Endothelial cell of umbilical vein (primary cell): ENCODE measurements around the gene FLACC1. TPM values are rescaled to one million over a fixed set of nuclear protein-coding genes. Genes with fewer than 3 reads are reported as not detected.

Source experiments
- BruUV-seq: library from RNA; stranded (reverse); fragments of 400-500 nt; replicated peaks from 2 replicates; lab custom pipeline; 2021; lab: Mats Ljungman, UMichigan
- CTCF ChIA-PET: fragments of 300-600, 350-600 bp; sonication (Branson Sonifier 250); formaldehyde crosslinking; loops from one replicate; lab custom pipeline; 2021; ENCODE audit warnings: antibody characterized with exemption, inconsistent platforms; lab: Charles Lee
- POLR2A ChIA-PET: fragments of 300-600, 350-600 bp; sonication (Branson Sonifier 250); formaldehyde crosslinking; loops from one replicate; lab custom pipeline; 2021; ENCODE audit warnings: antibody characterized with exemption, inconsistent platforms; lab: Charles Lee
- DNase-seq: peaks from one replicate; pipeline ENCODE4 v3.0.0-alpha.2; 2011; ENCODE audit warnings: low read depth, low spot score
- FAIRE-seq: peaks from 2 replicates; lab custom pipeline; 2011; peaks lifted over from hg19 to GRCh38; lab: Jason Lieb, UNC
- H2AFZ ChIP-seq: 2 replicates; pipeline ENCODE4 v1.6.0; 2012; ENCODE audit warnings: low read depth, low read length, control low read depth, inconsistent platforms
- H3K27ac ChIP-seq: 2 replicates; pipeline ENCODE4 v1.5.1; 2011; ENCODE audit warnings: low read depth, mild to moderate bottlenecking, control low read depth, low read length, moderate library complexity; ENCODE audit not compliant: insufficient read depth
- H3K27me3 ChIP-seq, 2 experiments: 2 replicates each; pipeline versions ENCODE4 v1.6.0 to v1.6.1; 2011; ENCODE audit warnings: low read length in 2 of 2, mixed read lengths in 1 of 2; ENCODE audit not compliant: control insufficient read depth in 2 of 2, insufficient read depth in 2 of 2
- H3K36me3 ChIP-seq, 2 experiments: 2 replicates in 1 of 2; 3 replicates in 1 of 2; pipeline ENCODE4 v1.5.1; 2011; ENCODE audit warnings: low read length in 2 of 2, mild to moderate bottlenecking in 1 of 2, moderate library complexity in 1 of 2; ENCODE audit not compliant: control insufficient read depth in 2 of 2, insufficient read depth in 2 of 2; ENCODE audit errors: extremely low read depth in 1 of 2
- H3K4me1 ChIP-seq: 3 replicates; pipeline ENCODE4 v1.5.1; 2011; ENCODE audit warnings: mild to moderate bottlenecking, low read length; ENCODE audit not compliant: control insufficient read depth, insufficient read depth; ENCODE audit errors: extremely low read depth
- H3K4me2 ChIP-seq: 2 replicates; pipeline ENCODE4 v1.6.1; 2011; ENCODE audit warnings: low read length, control low read depth, mixed read lengths; ENCODE audit not compliant: insufficient read depth
- H3K4me3 ChIP-seq, 3 experiments: fragments of 200-600 bp in 1 of 3; sonication (generic), shearing (Covaris generic) in 1 of 3; replicated peaks in 1 of 3; 2 replicates each; pipeline ENCODE4 v1.5.1; 2011 to 2016; ENCODE audit warnings: control low read depth in 3 of 3, low read length in 3 of 3, mild to moderate bottlenecking in 2 of 3, inconsistent platforms in 1 of 3, low read depth in 1 of 3, moderate library complexity in 1 of 3; ENCODE audit not compliant: insufficient read depth in 1 of 3
- H3K79me2 ChIP-seq: 2 replicates; pipeline ENCODE4 v1.6.0; 2012; ENCODE audit warnings: low read length, inconsistent platforms; ENCODE audit not compliant: control insufficient read depth, insufficient read depth
- H3K9ac ChIP-seq: replicated peaks from 2 replicates; pipeline ENCODE3; 2011; ENCODE audit warnings: low read length, control low read depth; ENCODE audit not compliant: insufficient read depth; ENCODE audit errors: extremely low read depth
- H3K9me1 ChIP-seq: replicated peaks from 3 replicates; pipeline ENCODE4 v1.6.0; 2011; ENCODE audit warnings: mild to moderate bottlenecking, low read length; ENCODE audit not compliant: control insufficient read depth, insufficient read depth; ENCODE audit errors: extremely low read depth
- H3K9me3 ChIP-seq: replicated peaks from 2 replicates; pipeline ENCODE4 v1.5.1; 2012; ENCODE audit warnings: low read length, inconsistent platforms; ENCODE audit not compliant: control insufficient read depth, insufficient read depth
- H4K20me1 ChIP-seq: replicated peaks from 2 replicates; pipeline ENCODE3; 2011; ENCODE audit warnings: mild to moderate bottlenecking, low read length; ENCODE audit not compliant: control insufficient read depth, insufficient read depth; ENCODE audit errors: extremely low read depth
- CTCF ChIP-seq, 2 donors: IDR thresholded peaks; 1 replicate in 1 of 2; 2 replicates in 1 of 2; pipeline ENCODE4 v1.5.1; 2011; ENCODE audit warnings: low read length in 2 of 2, mild to moderate bottlenecking in 2 of 2, moderate library complexity in 2 of 2, control low read depth in 1 of 2, inconsistent platforms in 1 of 2, low read depth in 1 of 2; ENCODE audit not compliant: insufficient read depth in 1 of 2; ENCODE audit errors: extremely low read depth in 1 of 2
- EZH2 ChIP-seq: IDR thresholded peaks from 2 replicates; pipeline ENCODE4 v1.6.1; 2012; ENCODE audit warnings: borderline replicate concordance, low read depth, mild to moderate bottlenecking, moderate library complexity, low read length, inconsistent platforms; ENCODE audit not compliant: severe bottlenecking
- FOS ChIP-seq: IDR thresholded peaks from 2 replicates; pipeline ENCODE4 v1.6.1; 2011; ENCODE audit warnings: mild to moderate bottlenecking, low read length, moderate library complexity, borderline replicate concordance; ENCODE audit not compliant: insufficient read depth
- GATA2 ChIP-seq: IDR thresholded peaks from 2 replicates; pipeline ENCODE4 v1.7.0; 2011; ENCODE audit warnings: low read depth, mild to moderate bottlenecking, moderate library complexity, mixed read lengths, low read length; ENCODE audit not compliant: insufficient read length, insufficient read depth
- JUN ChIP-seq: IDR thresholded peaks from 2 replicates; pipeline ENCODE4 v1.6.1; 2011; ENCODE audit warnings: borderline replicate concordance, low read depth; ENCODE audit not compliant: insufficient read length, insufficient read depth
- MYC ChIP-seq: IDR thresholded peaks from one replicate; pipeline ENCODE4 v1.6.1; 2011; ENCODE audit warnings: mild to moderate bottlenecking, low read depth, low read length
- POLR2A ChIP-seq: IDR thresholded peaks from 2 replicates; pipeline ENCODE4 v1.6.1; 2012; ENCODE audit warnings: low read depth, mild to moderate bottlenecking, control low read depth, low read length
- POLR2AphosphoS5 ChIP-seq: IDR thresholded peaks from 2 replicates; pipeline ENCODE4 v1.6.1; 2012; ENCODE audit warnings: low read depth, mild to moderate bottlenecking, control low read depth, low read length, moderate library complexity; ENCODE audit not compliant: insufficient read depth
- dilution Hi-C: fragments of 300-500 bp; cut with MboI; formaldehyde crosslinking; loops from one replicate; pipeline ENCODE4 v1.15.0; 2019; ENCODE audit warnings: low sequenced_read_pairs; ENCODE audit not compliant: extremely low pct_ligation_motif_present
- intact Hi-C: fragments of 100-400 bp; cut with micrococcal nuclease; formaldehyde crosslinking; loops from one replicate; pipeline ENCODE4 v1.10.0; 2022
- polyA plus RNA-seq, 4 experiments: library from polyadenylated mRNA; depleted of rRNA in 3 of 4; stranded (reverse) in 3 of 4; unstranded in 1 of 4; fragments of >200 nt; gene quantifications; 2 replicates each; pipeline versions ENCODE4 v1.2.1 to v1.2.3, GENCODE V29; 2011 to 2012; ENCODE audit warnings: missing spikeins in 1 of 4
- total RNA-seq: library from RNA; stranded (reverse); gene quantifications from 2 replicates; pipeline ENCODE4 v1.2.3, GENCODE V29; 2021
- TF ChIP-seq, protein P1 (sequence below): IDR thresholded peaks from 2 replicates; pipeline ENCODE4 v1.6.1; 2011; ENCODE audit not compliant: insufficient read depth, insufficient read length

Gene FLACC1
- total and polyA plus RNA-seq, 2 donors (not counting 3 experiments of a cell fraction or from before 2014, with no cell fraction given), result 0.11 to 1.4 TPM

DNA sequence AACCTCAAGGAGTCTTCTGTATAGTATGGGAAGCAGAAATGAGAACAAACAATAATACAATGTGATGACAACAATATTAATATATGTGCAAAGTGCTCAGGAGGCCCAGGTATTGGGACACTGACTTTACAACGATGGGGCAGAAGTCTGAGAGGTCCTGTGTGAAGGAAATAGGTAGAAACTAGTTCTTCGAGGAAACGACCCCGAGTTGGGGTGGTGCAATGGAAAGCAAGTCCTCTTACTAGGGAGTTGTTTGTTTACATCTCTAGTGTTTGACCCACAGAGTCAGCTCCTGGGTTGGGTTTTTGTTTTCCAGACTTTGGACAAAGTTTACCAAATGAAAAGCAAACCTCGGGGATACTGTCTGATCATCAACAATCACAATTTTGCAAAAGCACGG is 80.6 kb downstream of the FLACC1 start:
- intact Hi-C loops (no loop called here), dilution Hi-C loops (no loop called here)

More for the DNA sequence above, 80.6 kb downstream of the FLACC1 start:
- FAIRE-seq, result no peak
- POLR2A ChIA-PET, result no interaction called here
- Histone ChIP-seq H3K36me3 (no peaks in the 10 kb centered on the region), H4K20me1 (no peaks in the 10 kb centered on the region), H3K9me1 (no peaks in the 10 kb centered on the region), H3K27ac (no peak overlapping the region), H3K9ac (no peak overlapping the region), H3K4me3 (no peak overlapping the region), H3K9me3 (no peaks in the 10 kb centered on the region), H3K4me2 (no peak overlapping the region), H3K79me2 (no peaks in the 10 kb centered on the region), H3K4me1 (no peaks in the 10 kb centered on the region), H3K27me3 (no peaks in the 10 kb centered on the region), H2AFZ (no peak overlapping the region)
- TF ChIP-seq EZH2 (no peak), POLR2AphosphoS5 (no peak), GATA2 (no peak), FOS (no peak), POLR2A (no peak), JUN (no peak), CTCF (IDR thresholded peaks at IDR 0.05; ENCODE audit: extremely low read depth in 1 of 2, insufficient read depth in 1 of 2, low read depth in 1 of 2, low read length in 2 of 2) (no peak), MYC (no peak)
- TF ChIP-seq, protein P1, sequence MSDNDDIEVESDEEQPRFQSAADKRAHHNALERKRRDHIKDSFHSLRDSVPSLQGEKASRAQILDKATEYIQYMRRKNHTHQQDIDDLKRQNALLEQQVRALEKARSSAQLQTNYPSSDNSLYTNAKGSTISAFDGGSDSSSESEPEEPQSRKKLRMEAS, result no peak
- no peak for DNase-seq
- CTCF ChIA-PET, result interaction anchor here (1.7 kb wide), 1 partner anchor 44 kb away, joined by 7 read pairs; no protein-coding TSS in a partner anchor
- no TSS peak for BruUV-seq
